OCI-LY3 (cell line): ENCODE measurements around the gene PTPRD.

Experiments used
- H2AFZ ChIP-seq: fragments of 200-600, 300-600 bp; shearing (Covaris generic); 2 replicates; pipeline ENCODE4 v1.6.0; 2014; ENCODE audit warnings: antibody characterized with exemption, low read depth, low read length
- H3K27ac ChIP-seq: fragments of 200-600, 300-600 bp; sonication (generic); 2 replicates; pipeline ENCODE4 v1.5.1; 2014; ENCODE audit warnings: mild to moderate bottlenecking, low read length, moderate library complexity, mixed read lengths
- H3K27me3 ChIP-seq: fragments of 200-600, 300-600 bp; sonication (generic); 2 replicates; pipeline ENCODE4 v1.6.1; 2014; ENCODE audit warnings: low read depth, low read length, mixed read lengths
- H3K36me3 ChIP-seq: fragments of 200-600, 300-600 bp; sonication (generic); replicated peaks from 2 replicates; pipeline ENCODE3; 2014; ENCODE audit warnings: low read depth, low read length, mixed read lengths
- H3K4me1 ChIP-seq: fragments of 300-600, 200-600 bp; sonication (generic); 2 replicates; pipeline ENCODE4 v1.6.1; 2014; ENCODE audit warnings: low read length, mixed read lengths
- H3K4me2 ChIP-seq: fragments of 200-600, 300-600 bp; sonication (generic); 2 replicates; pipeline ENCODE4 v1.6.1; 2014; ENCODE audit warnings: low read length, mixed read lengths
- H3K4me3 ChIP-seq: fragments of 300-600, 200-600 bp; sonication (generic); 2 replicates; pipeline ENCODE4 v1.5.1; 2014; ENCODE audit warnings: antibody characterized with exemption, mild to moderate bottlenecking, low read length, moderate library complexity
- H3K79me2 ChIP-seq: fragments of 300-600, 200-600 bp; shearing (Covaris generic); 2 replicates; pipeline ENCODE4 v1.6.1; 2014; ENCODE audit warnings: mild to moderate bottlenecking, low read length, mixed read lengths
- H3K9ac ChIP-seq: fragments of 300-600, 200-600 bp; shearing (Covaris generic); 2 replicates; pipeline ENCODE4 v1.6.0; 2014; ENCODE audit warnings: mild to moderate bottlenecking, low read length, moderate library complexity
- H3K9me3 ChIP-seq: fragments of 200-600, 300-600 bp; shearing (Covaris generic); 2 replicates; pipeline ENCODE4 v1.6.1; 2014; ENCODE audit warnings: low read length, mixed read lengths; ENCODE audit not compliant: insufficient read depth
- H4K20me1 ChIP-seq: fragments of 200-600, 300-600 bp; sonication (generic); 2 replicates; pipeline ENCODE4 v1.6.1; 2016; ENCODE audit warnings: low read length, mixed read lengths; ENCODE audit not compliant: insufficient read depth
- CTCF ChIP-seq: fragments of 200-600, 300-600 bp; sonication (generic); IDR thresholded peaks from 2 replicates; pipeline ENCODE4 v1.5.1; 2014; ENCODE audit warnings: antibody characterized with exemption, low read length, low read depth
- EZH2phosphoT487 ChIP-seq: fragments of 200-600 bp; shearing (Covaris generic); IDR thresholded peaks from 2 replicates; pipeline ENCODE4 v1.6.1; 2018; ENCODE audit warnings: antibody characterized with exemption, mixed run types, low read depth

The PTPRD gene

DNA sequence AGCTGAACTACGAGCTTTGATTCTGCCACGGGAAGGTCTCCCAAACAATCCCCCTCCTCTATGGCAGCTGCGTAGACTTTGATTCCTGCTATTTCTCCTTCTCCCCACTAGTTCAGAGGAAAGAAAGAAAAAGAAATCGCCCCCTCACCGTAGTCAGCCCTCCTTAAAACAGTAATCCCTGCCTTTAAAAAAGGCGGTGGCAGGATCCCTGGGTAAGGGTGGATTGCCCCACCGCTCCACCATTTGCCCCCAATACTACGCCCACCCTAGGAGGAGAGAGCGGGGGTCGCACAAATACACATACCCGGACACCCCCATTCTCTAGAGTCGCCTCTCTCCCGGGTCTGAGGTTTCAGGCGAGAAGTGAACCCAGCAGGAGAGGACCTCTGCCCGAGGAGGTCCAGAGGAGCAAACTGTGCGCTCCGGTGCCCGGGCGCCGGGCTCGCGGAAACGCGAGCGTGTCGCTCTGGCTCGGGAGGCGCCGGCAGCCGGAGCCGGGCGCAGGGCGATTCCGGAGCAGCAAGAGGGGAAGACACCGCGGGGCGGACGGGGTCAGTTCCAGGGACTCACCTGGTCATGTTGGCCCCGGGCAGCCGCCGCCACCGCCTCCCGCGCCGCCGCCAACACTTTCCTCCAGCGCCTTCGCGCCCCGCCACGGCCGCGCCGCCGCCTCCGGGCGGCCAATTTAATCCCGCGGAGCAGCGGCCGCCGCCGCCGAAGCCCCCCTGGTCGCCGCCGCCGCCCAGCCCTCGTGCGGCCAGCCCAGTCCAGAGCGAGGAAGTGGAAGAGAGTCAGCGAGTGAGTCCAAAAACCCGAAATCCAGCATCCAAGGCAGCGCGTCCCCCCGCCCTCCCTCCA is 1755.5 kb downstream of the PTPRD start:
- Histone ChIP-seq H3K9me3 (no peaks in the 10 kb centered on the region), H4K20me1 (no peaks in the 10 kb centered on the region), H3K79me2 (no peaks in the 10 kb centered on the region), H3K27me3 (no peaks in the 10 kb centered on the region), H3K9ac (no peak overlapping the region), H3K36me3 (no peaks in the 10 kb centered on the region), H3K27ac (no peak overlapping the region), H3K4me2 (no peak overlapping the region), H2AFZ (no peak overlapping the region), H3K4me1 (no peaks in the 10 kb centered on the region), H3K4me3 (no peak overlapping the region)
- no peak for TF ChIP-seq EZH2phosphoT487
- TF ChIP-seq CTCF = no peak

DNA sequence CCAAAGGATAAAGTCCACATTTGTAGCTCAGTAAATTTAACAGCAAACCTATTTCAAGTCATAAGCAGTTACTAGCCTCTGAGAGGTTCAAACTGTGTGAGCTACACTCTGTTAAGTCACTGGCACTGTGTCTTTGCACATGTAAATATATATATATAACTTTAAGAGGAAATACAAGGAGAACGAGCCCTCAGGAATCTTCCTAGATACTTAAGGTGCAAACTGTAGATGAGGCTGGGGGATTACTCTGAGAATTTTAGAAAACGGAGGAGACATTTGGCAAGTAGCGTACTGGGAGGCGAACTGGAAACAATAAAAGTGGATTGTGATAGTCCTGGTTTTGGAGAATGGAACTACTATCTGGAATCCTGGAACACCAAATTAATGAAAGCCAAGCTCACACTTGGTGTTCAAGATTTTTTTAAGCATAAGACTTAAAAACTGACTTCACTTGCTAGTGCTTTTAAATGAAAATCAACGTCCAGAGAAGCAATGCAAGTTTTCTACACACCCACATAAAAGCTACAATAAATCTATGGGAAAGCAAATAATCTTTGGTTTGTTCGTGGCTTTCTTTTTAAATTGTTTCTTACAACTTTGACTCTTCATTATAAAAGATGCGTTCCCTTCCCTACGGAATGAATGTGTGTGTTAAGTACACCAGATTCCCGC is 1756.3 kb downstream of the PTPRD start:
- no peak for TF ChIP-seq CTCF
- TF ChIP-seq EZH2phosphoT487 = no peak
- Histone ChIP-seq H3K9me3 (no peaks in the 10 kb centered on the region), H3K27me3 (no peaks in the 10 kb centered on the region), H3K27ac (no peak overlapping the region), H3K4me2 (no peak overlapping the region), H3K4me1 (no peaks in the 10 kb centered on the region), H3K4me3 (no peak overlapping the region), H4K20me1 (no peaks in the 10 kb centered on the region), H3K79me2 (no peaks in the 10 kb centered on the region), H3K36me3 (no peaks in the 10 kb centered on the region), H2AFZ (no peak overlapping the region), H3K9ac (no peak overlapping the region)

GRCh38 chr9:8855046-8855445 is 1757.8 kb downstream of the PTPRD start:
- Histone ChIP-seq H3K9me3 (no peaks in the 10 kb centered on the region), H3K36me3 (no peaks in the 10 kb centered on the region), H3K27ac (no peak overlapping the region), H2AFZ (no peak overlapping the region), H3K27me3 (no peaks in the 10 kb centered on the region), H4K20me1 (no peaks in the 10 kb centered on the region), H3K4me3 (no peak overlapping the region), H3K79me2 (no peaks in the 10 kb centered on the region), H3K9ac (no peak overlapping the region), H3K4me2 (no peak overlapping the region), H3K4me1 (no peaks in the 10 kb centered on the region)
- TF ChIP-seq EZH2phosphoT487 (no peak), CTCF (no peak)

GRCh38 chr9:8852301-8852864 is 1760.4 kb downstream of the PTPRD start:
- no peaks in the 10 kb centered on the region for H3K27me3 ChIP-seq
- H3K4me2 ChIP-seq = no peak overlapping the region
- TF ChIP-seq CTCF (no peak), EZH2phosphoT487 (no peak)
- no peaks in the 10 kb centered on the region for H3K4me1 ChIP-seq
- H3K4me3 ChIP-seq = no peak overlapping the region
- no peaks in the 10 kb centered on the region for H3K79me2 ChIP-seq
- H2AFZ ChIP-seq = no peak overlapping the region
- H3K9me3 ChIP-seq = no peaks in the 10 kb centered on the region
- H3K9ac ChIP-seq = no peak overlapping the region
- no peak overlapping the region for H3K27ac ChIP-seq
- no peaks in the 10 kb centered on the region for H4K20me1 ChIP-seq
- no peaks in the 10 kb centered on the region for H3K36me3 ChIP-seq
